Spleen (tissue), 7 donors: ENCODE data around the gene NTRK2.

ENCODE experiments used
- POLR2AphosphoS5 ChIP-seq, 3 donors: sonication (generic); formaldehyde crosslinking; IDR thresholded peaks; one replicate each; pipeline ENCODE4 v1.5.1; 2017; ENCODE audit warnings: antibody characterized with exemption in 3 of 3
- TF ChIP-seq, protein P1 (sequence below), 11 experiments: fragments of 200-600 bp in 7 of 11; fragments of 450-650 bp in 4 of 11; sonication (generic) in 4 of 11; IDR thresholded peaks in 8 of 11; conservative IDR thresholded peaks in 3 of 11; 1 replicate in 7 of 11; 2 replicates in 4 of 11; pipeline versions ENCODE4 v1.4.0 to v1.8.0; 2016 to 2021; ENCODE audit warnings: antibody characterized with exemption in 11 of 11, inconsistent platforms in 4 of 11, mild to moderate bottlenecking in 1 of 11
- donor health status: DM: no; HTN: no; CAD: no; lungs with moderate emphysema.
- donor health status: DM: no; HTN: no; CAD: no.
- donor health status: DM: no; HTN: no; CAD: no.

DNA sequence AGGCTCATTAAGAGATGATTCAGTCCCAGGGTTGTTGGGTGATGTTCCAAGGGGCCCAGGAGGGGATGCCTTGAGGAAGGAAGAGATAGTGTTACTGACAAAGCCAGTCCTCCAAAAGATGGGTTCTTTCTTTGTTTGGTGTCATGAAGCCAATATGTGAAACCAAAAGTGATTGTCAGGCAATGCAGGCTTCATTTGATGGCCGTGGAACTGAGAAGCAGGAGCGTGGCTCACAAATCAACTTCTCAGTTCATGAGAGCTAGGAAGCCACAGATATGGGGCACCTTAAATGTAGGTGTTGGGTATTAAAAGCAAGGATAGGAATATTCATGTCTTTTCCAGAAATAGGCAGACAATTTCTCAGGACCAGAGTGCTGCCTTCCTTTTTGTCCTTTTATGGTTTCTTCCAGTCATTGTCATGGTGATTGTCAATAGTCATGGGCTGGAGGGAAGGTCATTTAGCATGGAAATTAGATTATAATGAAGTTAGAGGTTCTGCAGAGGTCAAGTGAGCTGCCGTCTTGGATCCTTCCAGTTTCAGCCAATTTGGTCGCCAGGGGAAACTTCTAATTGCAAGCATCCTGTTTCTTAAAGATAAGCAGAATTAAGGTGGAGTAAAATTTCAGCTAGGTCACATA lies 393.0 kb downstream of the NTRK2 start:
- TF ChIP-seq, protein P1, sequence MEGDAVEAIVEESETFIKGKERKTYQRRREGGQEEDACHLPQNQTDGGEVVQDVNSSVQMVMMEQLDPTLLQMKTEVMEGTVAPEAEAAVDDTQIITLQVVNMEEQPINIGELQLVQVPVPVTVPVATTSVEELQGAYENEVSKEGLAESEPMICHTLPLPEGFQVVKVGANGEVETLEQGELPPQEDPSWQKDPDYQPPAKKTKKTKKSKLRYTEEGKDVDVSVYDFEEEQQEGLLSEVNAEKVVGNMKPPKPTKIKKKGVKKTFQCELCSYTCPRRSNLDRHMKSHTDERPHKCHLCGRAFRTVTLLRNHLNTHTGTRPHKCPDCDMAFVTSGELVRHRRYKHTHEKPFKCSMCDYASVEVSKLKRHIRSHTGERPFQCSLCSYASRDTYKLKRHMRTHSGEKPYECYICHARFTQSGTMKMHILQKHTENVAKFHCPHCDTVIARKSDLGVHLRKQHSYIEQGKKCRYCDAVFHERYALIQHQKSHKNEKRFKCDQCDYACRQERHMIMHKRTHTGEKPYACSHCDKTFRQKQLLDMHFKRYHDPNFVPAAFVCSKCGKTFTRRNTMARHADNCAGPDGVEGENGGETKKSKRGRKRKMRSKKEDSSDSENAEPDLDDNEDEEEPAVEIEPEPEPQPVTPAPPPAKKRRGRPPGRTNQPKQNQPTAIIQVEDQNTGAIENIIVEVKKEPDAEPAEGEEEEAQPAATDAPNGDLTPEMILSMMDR (IDR thresholded peaks at IDR 0.05 in 8 of 11, conservative IDR thresholded peaks at IDR 0.05 in 3 of 11): no peak
- TF ChIP-seq POLR2AphosphoS5 (IDR thresholded peaks at IDR 0.05): no peak
